HG03025 (cell line): Measurements from ENCODE around the gene CSRP1.
"Not testable (repeated sequence)": the region's sequence is repeated elsewhere in the genome, so short reads cannot be mapped to it uniquely, and the experiment has no call there.

Experiments used
- ATAC-seq: cut with Tn5 transposase; IDR thresholded peaks from one replicate; pipeline ENCODE4 v1.9.1; 2021; ENCODE audit warnings: mild to moderate bottlenecking, moderate library complexity; ENCODE audit not compliant: unreplicated experiment, low FRiP score

CSRP1 gene

DNA sequence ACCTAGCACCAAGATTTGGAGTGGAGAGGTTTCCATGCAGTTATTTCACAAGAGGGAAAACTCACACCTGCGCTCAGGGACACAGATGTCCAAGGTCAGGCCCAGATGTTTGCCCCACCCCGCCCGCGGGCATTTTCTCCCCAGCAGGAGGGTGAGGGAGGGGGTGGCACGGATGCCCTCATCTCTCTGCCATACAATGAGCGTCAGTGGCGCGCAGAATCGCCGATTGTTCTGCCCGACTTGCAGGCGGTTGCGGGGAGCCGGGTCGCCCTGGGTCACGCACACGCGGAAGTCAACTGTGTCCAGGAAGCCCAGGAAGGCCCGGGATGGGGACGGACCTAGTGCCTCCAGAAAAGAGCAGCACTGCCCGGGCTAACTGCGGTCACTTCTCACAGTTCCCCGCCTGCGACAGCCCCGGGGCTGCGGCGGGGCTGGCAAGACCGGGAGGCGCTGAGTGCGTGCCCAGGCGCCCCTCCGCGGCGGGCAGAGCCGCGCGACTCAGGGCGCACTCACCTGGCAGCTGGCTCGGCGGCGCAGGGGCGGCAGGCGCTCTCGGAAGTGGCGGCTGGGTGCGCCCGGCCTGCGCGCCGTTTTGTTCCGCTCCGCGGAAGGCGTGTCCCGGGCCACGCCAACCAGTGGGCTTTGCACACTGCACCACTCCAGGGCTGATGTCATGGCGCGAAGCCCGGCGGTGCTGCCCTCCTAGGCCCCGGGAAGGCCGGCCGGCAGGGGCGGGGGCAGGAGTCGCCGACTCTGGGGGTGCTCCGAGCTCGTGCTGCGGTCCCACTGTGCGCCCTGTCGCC is at the start of gene CSRP1:
Gene CSRP1 (minus strand): TSS at position 567 of the 803 bp plus-strand sequence. CDS start 10,820 bp downstream, outside the sequence.
- ATAC-seq = peak; percentile 73

DNA sequence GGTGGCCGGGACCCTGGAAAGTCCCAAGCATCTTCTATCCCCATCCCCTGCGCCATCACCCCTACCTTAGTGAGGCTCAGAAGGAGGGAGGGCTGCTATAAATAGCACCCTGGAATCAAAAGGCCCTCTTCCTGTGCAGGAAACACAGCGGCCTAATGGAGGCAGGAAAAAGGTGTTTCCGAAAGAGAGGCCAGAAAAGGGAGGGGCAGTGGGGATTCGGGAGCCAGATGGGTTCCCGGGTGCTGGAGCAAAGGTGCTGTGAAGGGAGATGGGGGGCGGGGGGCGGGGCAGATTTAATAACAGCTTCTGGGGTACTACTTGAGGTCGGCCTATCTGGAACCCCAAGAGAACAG is 48.6 kb upstream of the CSRP1 start:
- no peak for ATAC-seq

DNA sequence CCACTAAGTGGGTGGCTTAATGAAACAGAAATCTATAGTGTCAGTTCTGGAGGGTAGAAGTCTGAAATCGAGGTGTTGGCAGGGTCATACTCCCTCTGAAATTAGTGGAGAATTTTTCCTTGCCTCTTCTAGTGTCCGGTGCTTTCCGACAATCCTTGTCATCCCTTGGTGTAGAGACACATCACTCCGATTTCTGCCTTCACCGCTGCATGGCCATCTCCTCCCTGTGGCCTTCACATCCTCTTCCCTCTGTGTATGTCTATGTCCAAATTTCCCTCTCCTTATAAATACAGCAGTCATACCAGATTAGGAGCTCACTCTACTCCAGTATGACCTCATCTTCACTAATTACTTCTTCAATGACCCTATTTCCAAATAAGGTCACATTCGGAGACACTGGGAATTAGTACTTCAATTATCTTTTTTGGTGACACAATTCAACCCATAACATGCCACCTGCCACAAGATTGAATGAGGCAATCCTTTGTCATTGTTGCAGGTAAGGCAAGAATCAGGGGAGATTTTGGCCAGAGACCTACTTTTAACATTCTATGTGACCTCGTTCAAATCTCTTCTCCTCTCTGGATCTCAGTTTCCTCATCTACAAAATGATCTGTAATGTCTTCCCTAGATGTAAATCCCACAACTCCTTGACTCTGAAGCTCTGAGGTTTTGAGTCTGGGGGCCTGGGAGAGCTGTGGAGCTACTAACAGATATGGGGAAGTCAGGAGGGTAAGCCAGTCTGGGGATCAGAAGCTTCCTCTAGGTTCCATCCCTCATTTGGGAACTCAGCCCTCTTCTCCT is 48.1 kb upstream of the CSRP1 start:
- ATAC-seq = no peak

DNA sequence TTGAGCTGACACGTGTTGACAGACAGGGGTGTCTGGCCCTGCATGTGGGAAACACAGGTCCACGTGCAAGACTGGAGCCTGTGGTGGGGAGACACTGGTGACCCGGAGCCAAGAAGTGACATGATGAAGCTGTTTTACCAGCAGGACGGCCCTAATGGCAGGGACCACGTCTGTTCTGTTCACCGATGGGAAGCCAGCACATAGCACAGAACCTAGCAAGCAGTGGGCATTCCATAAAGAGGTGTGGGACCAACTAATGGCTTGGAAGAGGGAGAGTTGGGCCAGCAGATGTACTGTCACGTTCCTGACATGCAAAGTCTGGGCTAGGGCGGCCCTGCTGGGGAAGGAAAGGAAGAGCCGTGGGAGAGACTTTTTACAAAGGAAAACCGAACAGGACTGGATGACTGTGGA is 47.3 kb upstream of the CSRP1 start:
- ATAC-seq = no peak

DNA sequence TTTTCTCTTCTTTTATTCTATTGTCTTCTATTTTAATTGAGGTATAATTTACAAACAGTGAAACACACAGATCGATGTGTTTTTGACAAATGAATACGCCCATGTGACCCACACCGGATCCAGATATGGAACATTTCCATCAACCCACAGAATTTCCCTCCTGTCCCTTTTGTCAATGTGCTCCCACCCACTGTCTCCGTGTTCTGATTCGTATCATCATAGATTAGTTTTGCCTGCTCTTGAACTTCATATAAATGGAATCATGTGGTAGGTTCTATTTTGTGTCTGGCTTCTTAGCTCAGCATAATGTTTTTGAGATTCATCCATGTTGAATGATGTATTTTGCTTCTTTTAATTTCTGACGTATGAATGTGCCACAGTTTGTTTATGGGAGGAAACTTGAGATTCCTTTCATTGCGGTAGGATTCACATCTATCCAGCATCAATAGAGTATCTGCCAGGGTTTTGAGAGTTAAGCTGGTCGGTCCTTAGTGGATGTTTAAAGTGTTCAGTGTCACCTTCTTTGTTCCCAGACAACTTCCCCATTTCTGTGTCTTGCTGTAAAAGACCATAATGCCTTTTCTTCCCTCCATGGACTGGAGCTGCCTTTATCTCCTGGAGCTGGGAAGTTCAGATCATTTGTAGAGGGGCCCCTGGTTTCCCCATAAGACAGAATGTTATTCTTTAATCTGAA is 46.7 kb upstream of the CSRP1 start:
- ATAC-seq = no peak

DNA sequence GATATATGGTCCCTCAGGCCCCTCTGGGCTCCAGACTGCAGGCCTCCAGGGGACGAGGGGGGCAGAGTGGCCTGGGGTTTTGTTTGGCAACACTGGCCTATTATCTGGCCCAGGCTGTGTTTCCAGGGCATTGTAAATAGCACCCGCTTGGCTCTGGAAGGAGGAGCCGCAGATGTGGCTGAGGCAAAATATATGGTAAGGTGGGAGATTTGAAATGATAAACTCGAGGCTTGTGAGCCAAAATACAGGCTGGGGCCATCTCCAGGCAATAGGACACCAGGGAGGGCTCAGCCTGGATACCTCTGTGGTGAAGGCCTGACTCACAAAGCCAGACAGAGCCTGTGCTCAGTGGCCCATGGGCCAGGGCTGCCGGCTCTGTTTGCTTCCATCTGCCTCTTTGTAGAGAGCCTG is 46.0 kb upstream of the CSRP1 start:
- no peak for ATAC-seq

DNA sequence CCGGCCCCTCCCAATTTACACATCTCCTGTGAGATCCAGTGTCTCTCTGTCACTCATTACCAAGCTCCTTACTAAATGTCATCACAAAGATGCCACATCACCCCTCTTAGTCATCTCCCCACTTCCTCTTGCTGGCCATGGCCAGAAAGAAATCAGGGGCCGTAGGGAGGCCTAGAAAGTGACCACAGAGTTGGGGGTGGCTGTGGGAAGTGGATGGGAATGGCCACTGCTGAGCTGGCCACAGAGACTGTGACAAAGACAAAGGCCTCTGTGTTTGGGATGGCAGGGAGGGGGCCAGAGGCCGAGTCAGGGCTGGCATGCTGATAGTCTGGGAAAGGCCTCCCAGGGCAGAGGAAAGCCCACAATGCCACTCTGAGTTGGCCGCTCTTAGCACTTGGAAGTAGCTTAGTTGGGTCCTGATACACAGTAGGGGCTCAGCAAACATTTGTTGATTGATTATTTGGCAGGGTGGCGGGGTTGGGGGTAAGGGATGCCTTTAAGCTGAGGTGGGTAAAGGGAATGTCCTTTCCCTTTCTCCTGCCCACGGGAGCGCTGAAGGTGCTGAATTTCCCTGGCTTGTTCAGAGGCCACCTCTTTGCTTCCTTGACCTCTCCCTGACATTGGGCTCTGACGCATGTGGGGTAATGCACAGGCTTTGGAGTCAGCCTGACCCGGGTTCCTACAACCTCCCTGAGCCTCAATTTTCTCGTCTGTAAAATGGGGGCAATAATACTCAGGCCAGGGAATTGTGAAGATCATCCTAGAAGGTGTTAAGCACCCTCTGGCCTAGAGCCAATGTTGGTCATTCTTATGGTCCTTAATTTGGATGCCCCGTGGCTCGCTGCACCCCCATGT is 45.2 kb upstream of the CSRP1 start:
- ATAC-seq = no peak

DNA sequence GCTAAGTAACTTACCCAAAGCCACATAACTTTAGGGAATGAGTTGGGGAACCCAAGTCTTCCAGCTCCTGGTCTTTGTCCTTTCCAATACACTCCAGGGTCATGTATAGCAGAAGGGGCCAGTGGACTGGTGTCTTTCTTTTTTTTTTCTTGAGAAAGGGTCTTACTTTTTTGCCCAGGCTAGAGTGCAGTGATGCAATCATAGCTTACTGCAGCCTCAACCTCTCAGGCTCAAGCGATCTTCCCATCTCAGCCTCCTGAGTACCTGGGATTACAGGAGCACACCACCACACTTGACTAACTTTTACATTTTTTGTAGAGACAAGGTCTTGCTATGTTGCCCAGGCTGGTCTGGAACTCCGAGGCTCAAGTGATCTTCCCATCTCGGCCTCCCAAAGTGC is 44.2 kb upstream of the CSRP1 start:
- no peak for ATAC-seq

DNA sequence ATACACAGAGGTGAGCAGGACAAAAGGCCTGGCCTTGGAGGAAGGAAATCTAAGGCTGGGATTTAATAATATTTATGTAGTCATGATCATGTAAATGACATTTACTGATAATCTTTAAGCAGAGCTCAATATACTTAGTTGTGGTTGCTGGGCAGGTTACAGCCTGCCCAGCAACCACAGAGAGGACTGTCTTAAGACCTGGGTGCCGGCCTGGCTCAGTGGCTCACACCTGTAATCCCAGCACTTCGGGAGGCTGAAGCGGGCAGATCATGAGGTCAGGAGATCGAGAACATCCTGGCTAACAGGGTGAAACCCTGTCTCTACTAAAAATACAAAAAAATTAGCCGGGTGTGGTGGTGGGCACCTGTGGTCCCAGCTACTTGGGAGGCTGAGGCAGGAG is 42.6 kb upstream of the CSRP1 start:
- not testable (repeated sequence) for ATAC-seq

DNA sequence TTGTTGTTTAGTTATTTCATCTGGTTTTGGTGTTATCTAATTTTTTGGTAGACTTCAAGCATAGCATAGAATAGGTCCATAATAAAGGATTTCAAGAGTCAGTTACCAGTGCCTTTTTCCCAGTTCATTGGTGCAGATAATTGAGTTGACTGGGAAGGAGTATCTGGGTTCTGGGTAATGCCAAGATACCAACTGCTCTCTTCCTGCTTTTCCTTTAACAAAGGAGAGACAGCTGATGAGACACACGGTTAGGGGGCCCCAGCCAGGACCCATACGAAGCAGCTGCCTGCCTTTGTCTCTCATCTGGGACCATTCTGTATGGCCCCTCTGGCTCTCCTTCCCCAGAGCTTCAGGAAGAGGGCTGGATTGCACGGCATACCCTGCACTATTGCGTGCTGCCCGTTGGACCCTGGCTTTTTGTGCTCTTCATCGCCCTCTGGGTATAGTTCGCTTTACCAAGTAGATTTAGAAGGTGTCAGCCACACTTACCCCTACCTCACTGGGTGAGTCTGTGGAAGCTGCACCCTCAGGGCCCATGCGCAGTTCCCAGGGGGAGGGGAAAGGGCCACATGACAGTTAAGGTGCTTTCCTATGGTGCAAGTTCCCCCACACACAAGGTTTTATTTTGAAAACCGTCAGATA is 39.0 kb upstream of the CSRP1 start:
- no peak for ATAC-seq

DNA sequence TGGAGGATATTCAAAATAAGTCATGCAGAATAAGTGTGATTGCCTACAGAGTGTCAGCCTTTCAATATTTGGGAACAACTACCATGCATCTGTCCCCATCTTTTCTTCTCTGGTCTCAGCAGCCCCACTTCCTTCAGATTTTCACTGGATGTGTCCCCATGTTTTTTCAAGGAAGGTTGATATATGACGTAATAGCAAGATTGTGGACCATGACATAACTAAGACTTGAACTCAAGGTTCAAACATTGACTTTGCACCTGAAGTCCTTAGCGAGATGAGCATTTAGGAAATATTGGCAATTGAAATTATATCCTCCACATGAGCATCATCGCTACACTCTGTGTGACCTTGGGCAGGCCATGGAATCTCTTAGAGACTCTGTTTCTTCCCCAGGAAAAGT is 37.8 kb upstream of the CSRP1 start:
- ATAC-seq = no peak

DNA sequence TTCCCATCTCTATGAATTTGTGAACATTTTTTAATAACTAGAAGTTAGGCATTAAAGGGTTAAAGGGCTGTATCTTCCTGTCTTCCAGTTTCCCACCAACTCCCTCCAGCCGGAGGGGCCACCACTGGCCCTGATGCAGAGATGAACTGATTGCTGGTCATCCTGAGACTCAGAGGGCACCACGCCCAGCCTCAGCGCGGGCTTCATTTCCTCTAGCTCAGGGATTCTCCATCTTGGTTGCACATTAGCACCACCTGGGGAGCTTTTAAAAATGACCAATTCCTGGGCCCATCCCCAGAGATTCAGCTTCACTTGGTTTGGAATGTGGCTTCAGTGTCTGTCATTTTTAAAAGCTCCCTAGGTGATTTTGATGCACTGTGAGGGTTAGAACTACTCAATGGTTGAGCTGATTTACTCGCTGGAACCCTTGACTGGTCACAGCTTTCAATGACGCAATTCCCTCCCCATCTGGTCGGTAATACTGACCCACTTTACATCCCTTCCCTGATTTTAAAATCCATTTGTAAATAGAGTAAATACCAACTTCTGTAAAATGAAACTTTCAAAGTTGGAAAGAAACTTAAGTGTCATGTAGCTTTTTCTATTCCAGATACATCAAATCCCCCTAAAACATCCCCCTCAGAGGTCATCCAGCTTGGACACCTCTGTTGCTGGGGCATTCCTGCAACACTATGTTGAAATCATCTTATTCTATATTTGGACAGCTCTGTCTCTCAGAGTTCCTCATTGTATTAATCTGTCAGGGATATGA is 37.1 kb upstream of the CSRP1 start:
- ATAC-seq = no peak

DNA sequence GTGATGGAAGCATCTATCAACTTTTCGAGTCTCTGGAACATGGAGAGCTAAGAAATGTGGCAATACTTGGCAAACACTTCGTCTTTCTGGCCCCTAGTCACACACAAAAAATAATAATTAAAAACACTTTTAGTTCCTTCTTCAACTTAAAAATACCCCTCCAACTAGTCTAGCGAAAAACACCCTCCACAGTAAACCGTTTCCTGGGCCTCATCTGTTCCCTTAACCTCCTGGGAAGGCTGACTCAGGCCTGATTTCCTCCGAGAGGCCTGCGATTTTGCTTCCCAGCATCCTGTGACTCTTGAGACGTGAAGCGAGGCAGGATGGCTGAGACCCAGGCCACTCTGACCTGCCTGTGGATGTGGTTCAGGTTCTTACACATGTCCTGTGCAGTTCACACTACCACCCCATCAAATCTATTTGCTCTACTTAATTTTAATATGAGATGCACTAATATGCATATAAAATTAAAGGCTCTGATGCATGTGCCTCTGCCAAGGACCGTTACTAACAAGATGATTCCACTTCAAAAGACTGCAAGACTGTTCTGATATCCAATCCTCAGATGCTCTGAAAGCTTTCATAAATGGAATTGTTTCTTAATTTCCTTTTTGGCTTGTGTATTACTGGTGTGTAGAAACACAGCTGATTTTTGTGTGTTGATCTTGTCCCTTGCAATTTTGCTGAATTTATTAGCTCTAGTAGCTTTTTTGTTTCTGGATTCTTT is 35.5 kb upstream of the CSRP1 start:
- ATAC-seq = no peak

DNA sequence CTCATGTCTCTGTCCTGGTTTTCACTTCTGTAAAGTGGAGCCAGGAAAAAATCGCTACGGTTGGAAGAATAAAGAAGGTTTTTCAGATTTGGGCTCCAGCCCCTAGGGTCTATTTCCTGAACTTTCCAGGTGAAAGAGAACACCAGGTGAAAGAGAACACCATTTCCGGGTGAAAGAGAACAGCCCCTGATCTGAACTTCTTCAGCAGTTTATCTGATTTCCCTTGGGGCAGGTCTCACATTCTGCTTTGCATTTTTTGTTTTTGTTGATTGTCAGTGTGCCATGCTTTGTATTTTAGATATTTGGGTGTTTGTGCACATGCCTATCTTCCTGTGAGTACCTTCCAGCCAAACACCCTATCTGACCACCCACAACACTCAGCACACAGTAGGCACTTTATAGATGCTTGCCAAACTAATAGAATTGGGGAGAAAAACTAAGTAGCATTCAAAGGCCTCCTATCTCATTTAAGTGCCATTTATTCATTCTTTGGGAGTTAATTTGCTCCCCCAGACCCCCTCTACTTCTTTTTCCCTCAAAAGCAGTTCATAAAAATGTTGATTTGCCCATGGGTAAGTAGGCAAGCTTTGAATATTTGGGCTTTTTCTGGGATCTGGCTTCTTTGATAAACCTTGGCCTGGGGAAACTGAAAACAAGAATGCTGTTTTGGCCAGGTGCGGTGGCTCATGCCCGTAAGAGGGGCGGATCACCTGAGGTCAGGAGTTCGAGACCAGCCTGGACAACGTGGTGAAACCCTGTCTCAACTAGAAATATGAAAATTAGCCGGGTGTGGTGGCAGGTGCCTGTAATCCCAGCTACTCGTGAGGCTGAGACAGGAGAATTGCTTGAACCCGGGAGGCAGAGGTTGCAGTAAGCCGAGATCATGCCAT is 34.2 kb upstream of the CSRP1 start:
- no peak for ATAC-seq

DNA sequence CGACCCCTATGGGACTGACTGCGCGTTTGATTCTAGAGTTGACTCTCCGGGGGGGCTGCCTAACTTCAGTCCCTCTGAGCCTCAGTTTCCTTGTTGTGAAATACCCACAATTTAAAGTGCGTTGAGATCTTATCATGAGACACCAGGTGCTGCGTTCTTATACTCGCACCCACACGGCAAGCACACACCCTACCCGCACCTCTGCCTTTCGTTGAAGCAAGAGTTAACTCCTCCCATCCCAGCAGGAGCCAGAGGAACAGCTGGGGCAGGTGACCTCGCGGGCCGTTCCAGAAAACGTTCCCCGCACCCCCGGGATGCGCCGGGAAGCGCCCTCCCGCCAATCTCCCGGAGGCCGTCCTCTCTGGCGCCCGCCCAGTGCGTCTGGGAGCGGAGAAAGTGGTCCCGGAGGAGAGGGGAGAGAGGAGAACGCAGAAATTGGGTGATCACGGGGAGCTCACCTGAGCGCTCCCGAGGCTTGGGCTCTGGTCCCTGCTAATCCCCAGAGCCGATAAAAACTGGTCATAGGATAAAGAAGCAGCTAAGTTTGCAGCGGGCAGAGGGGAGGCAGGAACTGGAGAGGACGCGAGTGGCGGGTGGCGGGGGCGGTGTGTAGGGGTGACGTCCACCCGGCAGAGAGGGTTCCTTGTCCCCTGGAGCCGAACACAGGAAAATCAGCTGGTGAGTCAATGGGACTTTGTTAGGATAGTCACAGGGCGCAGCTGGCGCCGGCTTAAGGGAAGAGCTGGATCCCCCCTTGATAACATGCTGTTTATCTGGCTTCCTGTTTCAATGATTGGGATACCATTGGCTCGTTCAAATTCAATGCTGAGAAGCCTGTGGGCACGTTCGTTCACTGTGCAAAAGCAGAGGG is 32.9 kb upstream of the CSRP1 start:
- no peak for ATAC-seq
